ENCODE measurements around the gene VANGL2.

GRCh38 chr1:160465123-160465522, 64.8 kb downstream of the VANGL2 start:
- no peak for TF ChIP-seq POLR2A (IDR thresholded peaks at IDR 0.05)
- TF ChIP-seq, protein P1, sequence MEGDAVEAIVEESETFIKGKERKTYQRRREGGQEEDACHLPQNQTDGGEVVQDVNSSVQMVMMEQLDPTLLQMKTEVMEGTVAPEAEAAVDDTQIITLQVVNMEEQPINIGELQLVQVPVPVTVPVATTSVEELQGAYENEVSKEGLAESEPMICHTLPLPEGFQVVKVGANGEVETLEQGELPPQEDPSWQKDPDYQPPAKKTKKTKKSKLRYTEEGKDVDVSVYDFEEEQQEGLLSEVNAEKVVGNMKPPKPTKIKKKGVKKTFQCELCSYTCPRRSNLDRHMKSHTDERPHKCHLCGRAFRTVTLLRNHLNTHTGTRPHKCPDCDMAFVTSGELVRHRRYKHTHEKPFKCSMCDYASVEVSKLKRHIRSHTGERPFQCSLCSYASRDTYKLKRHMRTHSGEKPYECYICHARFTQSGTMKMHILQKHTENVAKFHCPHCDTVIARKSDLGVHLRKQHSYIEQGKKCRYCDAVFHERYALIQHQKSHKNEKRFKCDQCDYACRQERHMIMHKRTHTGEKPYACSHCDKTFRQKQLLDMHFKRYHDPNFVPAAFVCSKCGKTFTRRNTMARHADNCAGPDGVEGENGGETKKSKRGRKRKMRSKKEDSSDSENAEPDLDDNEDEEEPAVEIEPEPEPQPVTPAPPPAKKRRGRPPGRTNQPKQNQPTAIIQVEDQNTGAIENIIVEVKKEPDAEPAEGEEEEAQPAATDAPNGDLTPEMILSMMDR (IDR thresholded peaks at IDR 0.05): no peak
